H1 (cell line): ENCODE measurements around the gene SLC5A10.
A peak's percentile ranks its signal among the peaks of the same experiment; 100 is the strongest.

Experiments
- ATF3 ChIP-seq: IDR thresholded peaks from 2 replicates; pipeline ENCODE4 v1.6.1; 2011; ENCODE audit warnings: low read depth, mild to moderate bottlenecking, low read length; ENCODE audit not compliant: insufficient read depth
- CHD1 ChIP-seq: IDR thresholded peaks from 2 replicates; pipeline ENCODE4 v1.6.1; 2012; ENCODE audit warnings: low read depth, low read length, improper control_type of control experiment
- CHD7 ChIP-seq: fragments of 300-600 bp; sonication (generic); IDR thresholded peaks from 2 replicates; pipeline ENCODE4 v1.7.1; 2012; ENCODE audit warnings: low read length, moderate library complexity, mild to moderate bottlenecking, inconsistent platforms; ENCODE audit not compliant: insufficient replicate concordance
- CTCF ChIP-seq, 3 experiments: IDR thresholded peaks; 1 replicate in 2 of 3; 2 replicates in 1 of 3; pipeline versions ENCODE4 v1.5.1 to v1.6.1; 2011; ENCODE audit warnings: low read length in 3 of 3, mild to moderate bottlenecking in 3 of 3, inconsistent platforms in 2 of 3, low read depth in 1 of 3, moderate library complexity in 1 of 3; ENCODE audit not compliant: insufficient read depth in 1 of 3; ENCODE audit errors: control extremely low read depth in 1 of 3
- EGR1 ChIP-seq: IDR thresholded peaks from 2 replicates; pipeline ENCODE4 v1.6.1; 2011; ENCODE audit warnings: low read depth, low read length, borderline replicate concordance
- EZH2 ChIP-seq: fragments of 200-600 bp; sonication (generic); IDR thresholded peaks from 2 replicates; pipeline ENCODE4 v1.7.1; 2012; ENCODE audit warnings: low read depth, mild to moderate bottlenecking, moderate library complexity, low read length, inconsistent platforms; ENCODE audit not compliant: severe bottlenecking
- GABPA ChIP-seq: IDR thresholded peaks from 2 replicates; pipeline ENCODE4 v1.6.1; 2011; ENCODE audit warnings: mild to moderate bottlenecking, low read length, moderate library complexity, borderline replicate concordance; ENCODE audit not compliant: insufficient read depth
- MAX ChIP-seq: IDR thresholded peaks from 2 replicates; pipeline ENCODE4 v1.6.1; 2012; ENCODE audit warnings: inconsistent platforms
- PHF8 ChIP-seq: fragments of 200-600 bp; sonication (generic); conservative IDR thresholded peaks from 2 replicates; pipeline ENCODE4 v1.7.1; 2012; ENCODE audit warnings: low read depth, mild to moderate bottlenecking, inconsistent platforms, low read length, moderate library complexity
- POLR2AphosphoS5 ChIP-seq: IDR thresholded peaks from 2 replicates; pipeline ENCODE4 v1.6.1; 2011; ENCODE audit warnings: low read depth, low read length
- RFX5 ChIP-seq: IDR thresholded peaks from 2 replicates; pipeline ENCODE4 v1.6.1; 2011; ENCODE audit warnings: low read depth, low read length, improper control_type of control experiment, borderline replicate concordance

GRCh38 chr17:18960803-18961511, 9.0 kb downstream of the SLC5A10 start:
- no peak for TF ChIP-seq EZH2
- no peak for TF ChIP-seq PHF8
- peak; percentile 93 to 95 (median 94) for TF ChIP-seq CTCF (IDR thresholded peaks at IDR 0.05; ENCODE audit: control extremely low read depth in 1 of 3, insufficient read depth in 1 of 3, low read depth in 1 of 3, low read length in 3 of 3)
- TF ChIP-seq CHD7: no peak
- 0 out of 2 replicates have a peak, but pooled peaks have one; percentile 42 for TF ChIP-seq ATF3
- TF ChIP-seq MAX: peak; percentile 87
- no peak for TF ChIP-seq RFX5
- peak; percentile 68; the same call in 1 of the 2 replicates for TF ChIP-seq GABPA
- TF ChIP-seq EGR1: no peak
- no peak for TF ChIP-seq POLR2AphosphoS5
- no peak for TF ChIP-seq CHD1
